Mesendoderm (in vitro differentiated cells): ENCODE results near the gene PNKP.

ENCODE experiments used
- DNase-seq: peaks from one replicate; pipeline ENCODE4 v3.0.0; 2013
- H2AK5ac ChIP-seq: 2 replicates; pipeline ENCODE4 v1.6.1; 2013; ENCODE audit warnings: low read length, inconsistent platforms
- H2BK120ac ChIP-seq: 2 replicates; pipeline ENCODE4 v1.6.1; 2013; ENCODE audit warnings: low read depth, mild to moderate bottlenecking, low read length, moderate library complexity, mixed read lengths
- H2BK15ac ChIP-seq: replicated peaks from 2 replicates; pipeline ENCODE4 v1.6.1; 2013; ENCODE audit warnings: low read depth, mild to moderate bottlenecking, moderate library complexity
- H2BK5ac ChIP-seq: 2 replicates; pipeline ENCODE4 v1.6.1; 2013; ENCODE audit warnings: low read length, inconsistent platforms
- H3K18ac ChIP-seq: 2 replicates; pipeline ENCODE4 v1.6.1; 2013; ENCODE audit warnings: mild to moderate bottlenecking, low read length, mixed read lengths
- H3K23ac ChIP-seq: one replicate; pipeline ENCODE4 v1.6.1; 2013; ENCODE audit warnings: low read length
- H3K27ac ChIP-seq: 2 replicates; pipeline ENCODE4 v1.5.1; 2013; ENCODE audit warnings: low read depth, mild to moderate bottlenecking, inconsistent platforms, low read length, moderate library complexity
- H3K27me3 ChIP-seq: 2 replicates; pipeline ENCODE4 v1.6.1; 2013; ENCODE audit warnings: low read length, control low read depth, mild to moderate bottlenecking, inconsistent platforms; ENCODE audit not compliant: insufficient read depth, poor library complexity
- H3K36me3 ChIP-seq: 2 replicates; pipeline ENCODE4 v1.6.1; 2013; ENCODE audit warnings: low read length, inconsistent platforms; ENCODE audit not compliant: control insufficient read depth, insufficient read depth
- H3K4ac ChIP-seq: one replicate; pipeline ENCODE4 v1.6.1; 2013; ENCODE audit warnings: low read depth, mild to moderate bottlenecking, low read length, moderate library complexity
- H3K4me1 ChIP-seq: 2 replicates; pipeline ENCODE4 v1.6.1; 2013; ENCODE audit warnings: low read depth, low read length, inconsistent platforms; ENCODE audit not compliant: control insufficient read depth
- H3K4me2 ChIP-seq: 2 replicates; pipeline ENCODE4 v1.6.1; 2013; ENCODE audit warnings: low read length
- H3K4me3 ChIP-seq: 2 replicates; pipeline ENCODE4 v1.5.1; 2013; ENCODE audit warnings: mild to moderate bottlenecking, low read length
- H3K56ac ChIP-seq: one replicate; pipeline ENCODE4 v1.6.1; 2013; ENCODE audit warnings: low read length
- H3K79me1 ChIP-seq: 2 replicates; pipeline ENCODE4 v1.6.1; 2013; ENCODE audit warnings: low read length, inconsistent platforms
- H3K79me2 ChIP-seq: 2 replicates; pipeline ENCODE4 v1.6.1; 2013; ENCODE audit warnings: mild to moderate bottlenecking, low read length; ENCODE audit not compliant: control insufficient read depth, insufficient read depth
- H3K9ac ChIP-seq: 2 replicates; pipeline ENCODE4 v1.6.1; 2013; ENCODE audit warnings: low read length, inconsistent platforms
- H4K5ac ChIP-seq: one replicate; pipeline ENCODE4 v1.6.1; 2013; ENCODE audit warnings: low read length
- H4K8ac ChIP-seq: one replicate; pipeline ENCODE4 v1.6.1; 2013; ENCODE audit warnings: low read depth, mild to moderate bottlenecking, control low read depth, low read length, moderate library complexity
- WGBS: extraction: QIAGEN DNeasy Blood & Tissue Kit; methylation state at CpG from one replicate; pipeline ENCODE4 v1.1.7; 2013; ENCODE audit warnings: low lambda C conversion rate, missing lambda C conversion rate; ENCODE audit not compliant: insufficient coverage; ENCODE audit errors: extremely low coverage; 5-methylcytosine and 5-hydroxymethylcytosine counted together

PNKP gene

DNA sequence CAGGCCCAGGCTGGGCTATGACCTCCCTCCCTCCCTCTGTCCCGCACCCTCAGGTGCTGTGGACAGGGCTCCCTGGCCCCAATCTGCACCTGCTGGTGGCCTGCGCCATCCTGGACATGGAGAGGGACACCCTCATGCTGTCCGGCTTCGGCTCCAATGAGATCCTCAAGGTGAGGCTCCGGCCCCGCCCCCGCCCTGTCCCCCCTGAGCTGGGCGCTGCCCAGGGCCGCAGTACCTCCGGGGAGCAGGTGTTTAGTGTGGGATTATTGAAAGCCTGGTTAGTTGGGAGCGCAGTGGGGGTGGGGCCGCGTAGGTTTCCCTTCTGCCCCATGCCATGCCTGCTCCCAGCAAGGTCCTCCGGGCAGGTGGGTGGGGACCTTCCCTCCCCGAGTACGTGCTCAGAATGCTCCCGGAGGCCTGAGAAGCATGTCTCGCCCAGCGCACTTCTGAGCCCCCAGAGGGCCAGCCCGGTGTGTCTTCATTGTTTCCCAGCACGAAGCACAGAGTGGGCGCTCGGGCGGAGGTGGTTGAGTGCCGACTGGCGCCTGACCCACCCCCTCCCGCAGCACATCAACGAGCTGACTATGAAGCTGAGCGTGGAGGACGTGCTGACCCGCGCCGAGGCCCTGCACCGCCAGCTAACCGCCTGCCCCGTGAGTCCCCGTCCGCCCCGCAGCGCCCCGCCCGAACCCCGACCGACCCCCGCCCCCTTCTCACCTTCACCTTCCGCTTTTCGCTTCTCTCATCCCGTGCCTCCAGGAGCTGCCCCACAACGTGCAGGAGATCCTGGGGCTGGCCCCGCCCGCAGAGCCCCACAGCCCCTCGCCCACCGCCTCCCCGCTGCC is 20.5 kb upstream of the PNKP start:
- WGBS = no CpG with 5 or more reads among the region's 54 CpGs
- Histone ChIP-seq H3K4me1 (no peaks in the 10 kb centered on the region), H3K4me3 (no peak overlapping the region), H3K56ac (no peak overlapping the region), H3K4ac (no peak overlapping the region), H3K27me3 (no peaks in the 10 kb centered on the region), H3K79me1 (no peaks in the 10 kb centered on the region), H4K5ac (no peak overlapping the region), H3K27ac (no peak overlapping the region), H3K18ac (no peak overlapping the region), H3K36me3 (peaks cover 4% of the 10 kb centered on the region), H3K4me2 (no peak overlapping the region), H3K9ac (no peak overlapping the region), H2BK15ac (no peak overlapping the region), H4K8ac (no peak overlapping the region), H2AK5ac (no peak overlapping the region), H2BK120ac (no peak overlapping the region), H3K23ac (no peak overlapping the region), H3K79me2 (no peaks in the 10 kb centered on the region), H2BK5ac (no peak overlapping the region)
- no peak for DNase-seq

DNA sequence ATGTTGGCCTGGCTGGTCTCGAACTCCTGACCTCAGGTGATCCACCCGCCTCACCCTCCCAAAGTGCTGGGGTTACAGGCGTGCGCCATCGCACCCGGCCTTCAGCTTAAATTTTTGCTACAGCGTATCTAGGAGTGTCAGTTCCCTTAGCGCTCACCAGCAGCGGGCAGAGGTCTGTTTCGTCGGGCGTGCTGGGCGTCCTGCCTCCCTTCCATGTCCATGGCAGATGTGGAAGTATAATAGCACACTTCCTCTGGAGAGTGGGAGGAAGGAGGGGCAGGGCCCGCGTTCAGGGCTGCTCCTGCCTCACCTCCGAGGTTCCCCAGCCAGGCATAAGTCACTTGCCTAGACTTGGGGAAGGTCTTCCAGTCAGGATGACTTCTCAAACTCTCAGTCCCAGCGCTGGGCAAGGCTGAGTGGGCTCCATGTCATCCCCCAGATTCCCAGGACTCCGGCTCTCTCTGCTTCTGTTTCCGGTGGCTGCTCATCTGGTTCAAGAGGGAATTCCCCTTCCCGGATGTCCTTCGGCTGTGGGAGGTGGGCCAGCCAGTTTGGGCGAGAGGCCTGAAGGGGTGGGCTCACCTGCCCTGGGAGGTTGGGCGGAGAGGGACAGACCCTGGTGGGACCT is 19.8 kb upstream of the PNKP start:
- H3K27ac ChIP-seq = no peak overlapping the region
- no peak overlapping the region for H3K56ac ChIP-seq
- H3K79me2 ChIP-seq = no peaks in the 10 kb centered on the region
- H3K18ac ChIP-seq = no peak overlapping the region
- no peak overlapping the region for H2BK5ac ChIP-seq
- DNase-seq = no peak
- no peak overlapping the region for H2BK120ac ChIP-seq
- no peaks in the 10 kb centered on the region for H3K4me1 ChIP-seq
- no peak overlapping the region for H4K8ac ChIP-seq
- no peak overlapping the region for H2BK15ac ChIP-seq
- no peak overlapping the region for H3K4ac ChIP-seq
- H3K4me2 ChIP-seq = no peak overlapping the region
- no peak overlapping the region for H3K4me3 ChIP-seq
- no peak overlapping the region for H2AK5ac ChIP-seq
- no peak overlapping the region for H4K5ac ChIP-seq
- H3K27me3 ChIP-seq = no peaks in the 10 kb centered on the region
- no peak overlapping the region for H3K9ac ChIP-seq
- H3K79me1 ChIP-seq = no peaks in the 10 kb centered on the region
- no CpG with 5 or more reads among the region's 23 CpGs for WGBS
- no peak overlapping the region for H3K23ac ChIP-seq
- H3K36me3 ChIP-seq = peaks cover 4% of the 10 kb centered on the region

DNA sequence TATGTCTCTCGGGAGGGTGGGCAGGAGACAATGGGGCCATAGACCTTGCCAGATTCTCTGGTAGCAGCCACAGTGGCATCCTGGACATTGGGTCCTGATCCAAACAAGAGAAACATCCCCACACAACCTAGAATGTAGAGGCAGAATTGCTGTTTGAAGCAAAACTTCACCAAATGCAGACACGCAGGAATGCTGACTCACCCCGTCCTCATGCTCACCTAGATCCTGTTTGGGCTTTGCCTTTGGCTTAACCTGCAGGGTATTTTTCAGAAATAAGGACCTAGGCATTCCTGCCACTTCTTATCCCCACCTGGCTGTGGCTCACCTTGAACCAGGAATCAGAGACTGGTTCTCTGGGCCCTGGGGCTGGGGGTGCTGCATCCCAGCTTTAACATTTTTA is 17.4 kb upstream of the PNKP start:
- Histone ChIP-seq H4K5ac (no peak overlapping the region), H3K4me2 (no peak overlapping the region), H3K9ac (no peak overlapping the region), H4K8ac (no peak overlapping the region), H2AK5ac (no peak overlapping the region), H3K79me2 (no peaks in the 10 kb centered on the region), H3K27ac (no peak overlapping the region), H3K23ac (no peak overlapping the region), H3K4me1 (no peaks in the 10 kb centered on the region), H3K18ac (no peak overlapping the region), H2BK120ac (no peak overlapping the region), H3K4ac (no peak overlapping the region), H3K27me3 (no peaks in the 10 kb centered on the region), H2BK5ac (no peak overlapping the region), H3K79me1 (peaks cover 3% of the 10 kb centered on the region), H3K36me3 (peaks cover 4% of the 10 kb centered on the region), H3K4me3 (no peak overlapping the region), H3K56ac (no peak overlapping the region), H2BK15ac (no peak overlapping the region)
- no peak for DNase-seq
- WGBS = no CpG with 5 or more reads among the region's 3 CpGs

DNA sequence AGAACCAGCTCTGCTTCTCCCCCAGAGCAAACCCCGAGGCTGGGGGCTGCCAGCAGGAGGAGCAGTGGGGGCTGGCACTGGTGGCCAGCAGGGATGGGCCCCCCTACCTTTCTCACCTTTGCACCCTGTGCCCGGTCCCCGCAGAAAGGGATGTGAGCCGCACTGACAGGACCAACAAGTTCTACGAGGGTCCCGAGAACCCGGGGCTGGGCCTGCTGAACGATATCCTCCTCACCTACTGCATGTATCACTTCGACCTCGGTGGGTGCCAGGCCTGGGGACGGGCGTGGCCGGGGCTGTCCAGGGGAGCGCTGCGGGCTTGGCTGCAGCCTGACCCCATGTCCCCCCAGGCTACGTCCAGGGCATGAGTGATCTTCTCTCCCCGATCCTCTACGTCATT is 16.7 kb upstream of the PNKP start:
- no peak overlapping the region for H2BK15ac ChIP-seq
- no peak overlapping the region for H3K23ac ChIP-seq
- H3K79me2 ChIP-seq = peaks cover 2% of the 10 kb centered on the region
- H3K27ac ChIP-seq = no peak overlapping the region
- no peak overlapping the region for H3K18ac ChIP-seq
- no peak overlapping the region for H3K9ac ChIP-seq
- H3K4me3 ChIP-seq = no peak overlapping the region
- H3K56ac ChIP-seq = no peak overlapping the region
- H3K4me1 ChIP-seq = no peaks in the 10 kb centered on the region
- no peak overlapping the region for H3K4me2 ChIP-seq
- peaks cover 6% of the 10 kb centered on the region for H3K79me1 ChIP-seq
- no peak overlapping the region for H3K4ac ChIP-seq
- H2AK5ac ChIP-seq = no peak overlapping the region
- H3K27me3 ChIP-seq = no peaks in the 10 kb centered on the region
- no peak overlapping the region for H4K5ac ChIP-seq
- H2BK120ac ChIP-seq = no peak overlapping the region
- peaks cover 4% of the 10 kb centered on the region for H3K36me3 ChIP-seq
- no peak for DNase-seq
- H2BK5ac ChIP-seq = no peak overlapping the region
- no CpG with 5 or more reads among the region's 18 CpGs for WGBS
- H4K8ac ChIP-seq = no peak overlapping the region

DNA sequence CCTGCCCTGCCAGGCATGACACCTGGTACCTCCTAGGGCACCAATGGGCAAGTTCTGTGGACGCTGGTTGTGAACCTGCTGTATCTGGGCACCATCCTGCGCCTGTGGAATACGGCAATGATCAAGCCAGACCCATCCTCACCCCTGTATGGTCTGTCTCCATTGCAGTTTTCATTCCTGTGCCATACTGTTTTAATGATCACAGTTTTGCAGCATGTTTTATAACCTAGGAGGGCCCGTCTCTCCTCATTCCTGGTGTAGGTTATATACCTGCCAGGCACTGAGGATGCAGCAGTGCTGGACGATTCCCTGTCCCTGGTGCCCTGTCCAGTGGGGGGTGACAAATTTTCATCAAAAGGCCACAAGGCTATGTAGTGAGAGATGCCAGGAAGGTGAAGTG is 15.7 kb upstream of the PNKP start:
- H3K23ac ChIP-seq = no peak overlapping the region
- H3K56ac ChIP-seq = no peak overlapping the region
- H4K5ac ChIP-seq = no peak overlapping the region
- no peak for DNase-seq
- no peak overlapping the region for H2BK15ac ChIP-seq
- H3K9ac ChIP-seq = no peak overlapping the region
- no peak overlapping the region for H3K4me3 ChIP-seq
- no peak overlapping the region for H3K27ac ChIP-seq
- no peaks in the 10 kb centered on the region for H3K27me3 ChIP-seq
- H2BK120ac ChIP-seq = no peak overlapping the region
- H3K79me1 ChIP-seq = peaks cover 10% of the 10 kb centered on the region
- H4K8ac ChIP-seq = no peak overlapping the region
- H3K4ac ChIP-seq = no peak overlapping the region
- H3K4me2 ChIP-seq = no peak overlapping the region
- no peak overlapping the region for H2BK5ac ChIP-seq
- H2AK5ac ChIP-seq = no peak overlapping the region
- peaks cover 4% of the 10 kb centered on the region for H3K36me3 ChIP-seq
- peaks cover 4% of the 10 kb centered on the region for H3K4me1 ChIP-seq
- H3K18ac ChIP-seq = no peak overlapping the region
- no CpG with 5 or more reads among the region's 5 CpGs for WGBS
- H3K79me2 ChIP-seq = peaks cover 2% of the 10 kb centered on the region
